CD4-positive, alpha-beta T cell (primary cell): ENCODE results near the gene AGPAT4. TPM values are rescaled to one million over a fixed set of nuclear protein-coding genes. Genes with fewer than 3 reads are reported as not detected.
A peak's percentile ranks its signal among the peaks of the same experiment; 100 is the strongest.

Experiments
- ATAC-seq: fragments of 200-7000 bp; cut with Tn5 transposase; one replicate; pipeline ENCODE4 v1.10.0; 2022; ENCODE audit warnings: mild to moderate bottlenecking; ENCODE audit not compliant: poor library complexity
- CTCF ChIA-PET: fragments of 350-600 bp; sonication (Branson Sonifier 250); formaldehyde crosslinking; loops from one replicate; lab custom pipeline; 2021; ENCODE audit warnings: antibody characterized with exemption, inconsistent platforms; lab: Charles Lee
- POLR2A ChIA-PET: fragments of 350-600 bp; sonication (Branson Sonifier 250); formaldehyde crosslinking; loops from one replicate; lab custom pipeline; 2021; ENCODE audit warnings: antibody characterized with exemption, inconsistent platforms; lab: Charles Lee
- DNase-seq, 14 experiments: peaks; one replicate each; pipeline ENCODE4 v3.0.0-alpha.2; 2013 to 2020; ENCODE audit warnings: mixed read lengths in 2 of 14
- H3K27ac ChIP-seq, 2 donors: one replicate each; pipeline versions ENCODE4 v1.5.1 to v1.7.0; 2013; ENCODE audit warnings: low read length in 2 of 2, low read depth in 1 of 2, mild to moderate bottlenecking in 1 of 2
- H3K27me3 ChIP-seq, 2 experiments: 1 replicate in 1 of 2; 2 replicates in 1 of 2; pipeline versions ENCODE4 v1.6.1 to v1.7.0; 2013; ENCODE audit warnings: low read length in 2 of 2, control low read depth in 1 of 2, mild to moderate bottlenecking in 1 of 2, moderate library complexity in 1 of 2; ENCODE audit not compliant: insufficient read depth in 2 of 2, control insufficient read depth in 1 of 2
- H3K36me3 ChIP-seq: one replicate; pipeline ENCODE4 v1.6.1; 2013; ENCODE audit warnings: low read length, control low read depth; ENCODE audit not compliant: insufficient read depth
- H3K4me1 ChIP-seq: one replicate; pipeline ENCODE4 v1.6.1; 2013; ENCODE audit warnings: low read length, control low read depth; ENCODE audit not compliant: insufficient read depth
- H3K4me3 ChIP-seq: one replicate; pipeline ENCODE4 v1.5.1; 2013; ENCODE audit warnings: mild to moderate bottlenecking, low read length, moderate library complexity
- H3K9me3 ChIP-seq, 2 experiments: 1 replicate in 1 of 2; 2 replicates in 1 of 2; pipeline versions ENCODE4 v1.6.1 to v1.7.0; 2013; ENCODE audit warnings: low read length in 2 of 2, mild to moderate bottlenecking in 2 of 2, control low read depth in 1 of 2, moderate library complexity in 1 of 2; ENCODE audit not compliant: control insufficient read depth in 1 of 2, insufficient read depth in 1 of 2
- H3K27ac Mint-ChIP-seq: one replicate; pipeline ENCODE4 v1.8.0; 2020; ENCODE audit warnings: mixed read lengths
- H3K27me3 Mint-ChIP-seq: one replicate; pipeline ENCODE4 v1.8.0; 2021; ENCODE audit warnings: mixed read lengths
- H3K36me3 Mint-ChIP-seq: one replicate; pipeline ENCODE4 v1.8.0; 2021; ENCODE audit warnings: low read depth, mixed read lengths
- H3K4me1 Mint-ChIP-seq: one replicate; pipeline ENCODE4 v1.8.0; 2021; ENCODE audit warnings: low read depth, mixed read lengths
- H3K4me3 Mint-ChIP-seq: one replicate; pipeline ENCODE4 v1.8.0; 2020; ENCODE audit warnings: mild to moderate bottlenecking, mixed read lengths
- H3K9me3 Mint-ChIP-seq: one replicate; pipeline ENCODE4 v1.8.0; 2020; ENCODE audit warnings: mixed read lengths
- intact Hi-C, 2 experiments: fragments of 100-400 bp; cut with DNase I in 1 of 2; cut with micrococcal nuclease in 1 of 2; formaldehyde crosslinking; loops; one replicate each; pipeline versions ENCODE4 v1.15.1 to v1.9.0; 2023 to 2025; cut with DNase I, micrococcal nuclease
- total RNA-seq, 174 experiments: library from RNA in 2 of 174; stranded (reverse) in 2 of 174; gene quantifications; one replicate each; pipeline ENCODE4 v1.2.3 and lab custom pipeline; 2021 to 2026
- TF ChIP-seq, protein P1 (sequence below): fragments of 200-600 bp; IDR thresholded peaks from one replicate; pipeline ENCODE4 v1.8.0; 2022; ENCODE audit warnings: antibody characterized with exemption, mild to moderate bottlenecking

Gene AGPAT4
- total RNA-seq, 2 experiments from 2014 or later = 2.8 to 4.8 TPM

DNA sequence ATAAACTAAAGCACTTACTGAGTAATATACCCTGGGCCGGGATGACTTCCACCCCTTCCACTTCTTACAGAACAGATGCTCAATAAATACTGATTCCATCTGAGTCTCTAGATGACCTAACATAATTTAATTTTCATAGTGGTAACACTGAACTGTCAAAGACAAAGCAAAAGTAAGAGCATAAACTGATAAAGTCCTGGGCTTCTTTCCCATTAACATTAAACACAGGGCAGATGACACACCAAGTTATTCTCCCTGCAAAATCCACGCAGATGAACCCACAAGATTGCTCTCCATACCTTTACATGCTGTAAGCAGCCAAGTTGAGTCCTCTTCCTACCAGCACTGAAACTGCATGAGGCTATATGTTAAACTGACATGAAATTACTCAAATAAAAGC is 27.1 kb downstream of the AGPAT4 start:
- ATAC-seq (no peak), DNase-seq (no peak)
- Mint-ChIP-seq H3K4me1 (peaks cover 6% of the 10 kb centered on the region), H3K27me3 (no peaks in the 10 kb centered on the region), H3K4me3 (no peak overlapping the region), H3K36me3 (no peaks in the 10 kb centered on the region), H3K27ac (no peak overlapping the region), H3K9me3 (peaks cover 2% of the 10 kb centered on the region)
- Histone ChIP-seq H3K27me3 (no peaks in the 10 kb centered on the region), H3K27ac (no peak overlapping the region), H3K4me1 (no peaks in the 10 kb centered on the region), H3K36me3 (no peaks in the 10 kb centered on the region), H3K4me3 (no peak overlapping the region), H3K9me3 (no peaks in the 10 kb centered on the region)
- POLR2A ChIA-PET = no interaction called here
- intact Hi-C loops = no loop called here
- CTCF ChIA-PET = no interaction called here
- TF ChIP-seq, protein P1, sequence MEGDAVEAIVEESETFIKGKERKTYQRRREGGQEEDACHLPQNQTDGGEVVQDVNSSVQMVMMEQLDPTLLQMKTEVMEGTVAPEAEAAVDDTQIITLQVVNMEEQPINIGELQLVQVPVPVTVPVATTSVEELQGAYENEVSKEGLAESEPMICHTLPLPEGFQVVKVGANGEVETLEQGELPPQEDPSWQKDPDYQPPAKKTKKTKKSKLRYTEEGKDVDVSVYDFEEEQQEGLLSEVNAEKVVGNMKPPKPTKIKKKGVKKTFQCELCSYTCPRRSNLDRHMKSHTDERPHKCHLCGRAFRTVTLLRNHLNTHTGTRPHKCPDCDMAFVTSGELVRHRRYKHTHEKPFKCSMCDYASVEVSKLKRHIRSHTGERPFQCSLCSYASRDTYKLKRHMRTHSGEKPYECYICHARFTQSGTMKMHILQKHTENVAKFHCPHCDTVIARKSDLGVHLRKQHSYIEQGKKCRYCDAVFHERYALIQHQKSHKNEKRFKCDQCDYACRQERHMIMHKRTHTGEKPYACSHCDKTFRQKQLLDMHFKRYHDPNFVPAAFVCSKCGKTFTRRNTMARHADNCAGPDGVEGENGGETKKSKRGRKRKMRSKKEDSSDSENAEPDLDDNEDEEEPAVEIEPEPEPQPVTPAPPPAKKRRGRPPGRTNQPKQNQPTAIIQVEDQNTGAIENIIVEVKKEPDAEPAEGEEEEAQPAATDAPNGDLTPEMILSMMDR = no peak

DNA sequence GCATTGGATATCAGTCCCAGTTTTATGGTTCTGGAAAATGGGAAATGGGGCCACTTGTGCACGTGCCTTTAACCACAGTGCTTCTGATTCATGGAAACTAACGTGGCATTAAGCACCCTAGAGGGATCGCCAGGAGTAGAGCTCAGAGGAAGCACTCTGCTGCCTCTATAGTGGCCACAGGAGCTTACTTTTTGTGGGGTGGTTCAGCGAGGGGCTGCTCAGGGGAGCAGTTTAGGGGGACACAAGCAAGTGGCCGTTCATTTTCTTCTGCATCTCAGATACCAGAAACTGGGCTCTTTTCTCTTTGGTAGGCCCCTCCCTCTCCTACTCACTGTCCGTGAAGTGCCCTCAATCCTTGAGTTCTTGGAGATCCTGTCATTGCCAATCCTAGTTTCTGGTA is 28.5 kb downstream of the AGPAT4 start:
- Histone ChIP-seq H3K27me3 (no peaks in the 10 kb centered on the region), H3K9me3 (no peaks in the 10 kb centered on the region), H3K4me1 (no peaks in the 10 kb centered on the region), H3K36me3 (no peaks in the 10 kb centered on the region), H3K27ac (no peak overlapping the region), H3K4me3 (no peak overlapping the region)
- Mint-ChIP-seq H3K9me3 (peaks cover 2% of the 10 kb centered on the region), H3K4me3 (no peak overlapping the region), H3K27ac (no peak overlapping the region), H3K36me3 (no peaks in the 10 kb centered on the region), H3K27me3 (no peaks in the 10 kb centered on the region), H3K4me1 (peaks cover 6% of the 10 kb centered on the region)
- DNase-seq (no peak), ATAC-seq (no peak)
- TF ChIP-seq, protein P1 = no peak
- POLR2A ChIA-PET = no interaction called here
- intact Hi-C loops = no loop called here
- CTCF ChIA-PET = no interaction called here

DNA sequence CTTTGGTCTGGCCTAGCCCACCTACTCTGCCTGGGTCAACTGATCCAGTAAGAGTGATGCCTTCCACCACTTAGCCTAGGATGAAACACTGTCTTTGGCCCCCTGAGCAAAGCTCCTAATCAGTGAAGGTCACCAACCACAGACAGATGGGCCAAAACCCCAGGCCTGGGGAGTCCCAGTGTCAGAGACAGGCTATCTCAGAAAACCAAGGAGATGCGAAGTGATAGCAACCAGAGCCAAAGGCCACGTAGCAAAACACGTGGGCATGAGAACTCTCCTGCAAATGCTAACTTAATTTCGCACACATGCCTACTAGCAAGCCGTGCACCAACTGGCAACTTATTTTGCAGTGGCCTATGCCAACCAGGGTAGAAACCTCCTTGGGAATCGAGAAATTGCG is 29.1 kb downstream of the AGPAT4 start:
- no peaks in the 10 kb centered on the region for H3K27me3 Mint-ChIP-seq
- CTCF ChIA-PET = no interaction called here
- Histone ChIP-seq H3K27me3 (no peaks in the 10 kb centered on the region), H3K4me1 (no peaks in the 10 kb centered on the region), H3K9me3 (no peaks in the 10 kb centered on the region), H3K4me3 (no peak overlapping the region), H3K27ac (no peak overlapping the region), H3K36me3 (no peaks in the 10 kb centered on the region)
- intact Hi-C loops = no loop called here
- no peak overlapping the region for H3K27ac Mint-ChIP-seq
- no peak overlapping the region for H3K4me3 Mint-ChIP-seq
- peaks cover 6% of the 10 kb centered on the region for H3K4me1 Mint-ChIP-seq
- DNase-seq (peak in 1 of 14 experiments; percentile 1), ATAC-seq (no peak)
- H3K36me3 Mint-ChIP-seq = no peaks in the 10 kb centered on the region
- TF ChIP-seq, protein P1 = no peak
- POLR2A ChIA-PET = no interaction called here
- no peaks in the 10 kb centered on the region for H3K9me3 Mint-ChIP-seq
